ENCODE results near the gene DRD3.

Gene DRD3

GRCh38 chr3:114175204-114175987, 3.5 kb downstream of the DRD3 start:
- no peaks in the 10 kb centered on the region for H3K36me3 ChIP-seq (ENCODE audit: control insufficient read depth, insufficient read depth, low read length)
- no peaks in the 10 kb centered on the region for H3K4me1 ChIP-seq (ENCODE audit: control insufficient read depth, insufficient read depth, low read length)
- no peak overlapping the region for H3K9ac ChIP-seq (ENCODE audit: low read length)
- H3K4me3 ChIP-seq (ENCODE audit: low read length) = no peak overlapping the region
- no peak overlapping the region for H3K27ac ChIP-seq (ENCODE audit: low read depth, low read length)
- no peaks in the 10 kb centered on the region for H3K27me3 ChIP-seq (ENCODE audit: control insufficient read depth, insufficient read depth, low read length)

- H3K4me1 ChIP-seq (ENCODE audit: control insufficient read depth, insufficient read depth, low read length) = no peaks in the 10 kb centered on the region
- H3K4me3 ChIP-seq (ENCODE audit: low read length) = no peak overlapping the region
- no peak overlapping the region for H3K27ac ChIP-seq (ENCODE audit: low read depth, low read length)
- no peak overlapping the region for H3K9ac ChIP-seq (ENCODE audit: low read length)
- no peaks in the 10 kb centered on the region for H3K36me3 ChIP-seq (ENCODE audit: control insufficient read depth, insufficient read depth, low read length)
- no peaks in the 10 kb centered on the region for H3K27me3 ChIP-seq (ENCODE audit: control insufficient read depth, insufficient read depth, low read length)
Measured at GRCh38 chr3:114171677-114172076, 7.2 kb downstream of the DRD3 start.

GRCh38 chr3:114168150-114168549, 10.7 kb downstream of the DRD3 start:
- H3K27me3 ChIP-seq (ENCODE audit: control insufficient read depth, insufficient read depth, low read length) = no peaks in the 10 kb centered on the region
- no peak overlapping the region for H3K4me3 ChIP-seq (ENCODE audit: low read length)
- H3K36me3 ChIP-seq (ENCODE audit: control insufficient read depth, insufficient read depth, low read length) = no peaks in the 10 kb centered on the region
- no peak overlapping the region for H3K27ac ChIP-seq (ENCODE audit: low read depth, low read length)
- no peaks in the 10 kb centered on the region for H3K4me1 ChIP-seq (ENCODE audit: control insufficient read depth, insufficient read depth, low read length)
- H3K9ac ChIP-seq (ENCODE audit: low read length) = no peak overlapping the region

- no peaks in the 10 kb centered on the region for H3K4me1 ChIP-seq (ENCODE audit: control insufficient read depth, insufficient read depth, low read length)
- no peak overlapping the region for H3K27ac ChIP-seq (ENCODE audit: low read depth, low read length)
- no peaks in the 10 kb centered on the region for H3K27me3 ChIP-seq (ENCODE audit: control insufficient read depth, insufficient read depth, low read length)
- no peak overlapping the region for H3K4me3 ChIP-seq (ENCODE audit: low read length)
- no peak overlapping the region for H3K9ac ChIP-seq (ENCODE audit: low read length)
- H3K36me3 ChIP-seq (ENCODE audit: control insufficient read depth, insufficient read depth, low read length) = no peaks in the 10 kb centered on the region
Measured at GRCh38 chr3:114157321-114157720, 21.5 kb downstream of the DRD3 start.

- H3K27me3 ChIP-seq (ENCODE audit: control insufficient read depth, insufficient read depth, low read length) = no peaks in the 10 kb centered on the region
- H3K4me3 ChIP-seq (ENCODE audit: low read length) = no peak overlapping the region
- H3K36me3 ChIP-seq (ENCODE audit: control insufficient read depth, insufficient read depth, low read length) = no peaks in the 10 kb centered on the region
- no peak overlapping the region for H3K27ac ChIP-seq (ENCODE audit: low read depth, low read length)
- no peaks in the 10 kb centered on the region for H3K4me1 ChIP-seq (ENCODE audit: control insufficient read depth, insufficient read depth, low read length)
- H3K9ac ChIP-seq (ENCODE audit: low read length) = no peak overlapping the region
Measured at GRCh38 chr3:114155370-114155821, 23.5 kb downstream of the DRD3 start.

- Histone ChIP-seq H3K4me3 (ENCODE audit: low read length) (no peak overlapping the region), H3K36me3 (ENCODE audit: control insufficient read depth, insufficient read depth, low read length) (no peaks in the 10 kb centered on the region), H3K27me3 (ENCODE audit: control insufficient read depth, insufficient read depth, low read length) (no peaks in the 10 kb centered on the region), H3K27ac (ENCODE audit: low read depth, low read length) (no peak overlapping the region), H3K4me1 (ENCODE audit: control insufficient read depth, insufficient read depth, low read length) (no peaks in the 10 kb centered on the region), H3K9ac (ENCODE audit: low read length) (no peak overlapping the region)
Measured at GRCh38 chr3:114154321-114154821, 24.5 kb downstream of the DRD3 start.

- Histone ChIP-seq H3K36me3 (ENCODE audit: control insufficient read depth, insufficient read depth, low read length) (no peaks in the 10 kb centered on the region), H3K4me1 (ENCODE audit: control insufficient read depth, insufficient read depth, low read length) (no peaks in the 10 kb centered on the region), H3K4me3 (ENCODE audit: low read length) (peak overlapping the region; percentile 73), H3K9ac (ENCODE audit: low read length) (no peak overlapping the region), H3K27me3 (ENCODE audit: control insufficient read depth, insufficient read depth, low read length) (no peaks in the 10 kb centered on the region), H3K27ac (ENCODE audit: low read depth, low read length) (no peak overlapping the region)
Measured at GRCh38 chr3:114152519-114153151, 26.2 kb downstream of the DRD3 start.

GRCh38 chr3:114151091-114151490, 27.8 kb downstream of the DRD3 start:
- no peak overlapping the region for H3K27ac ChIP-seq (ENCODE audit: low read depth, low read length)
- no peak overlapping the region for H3K9ac ChIP-seq (ENCODE audit: low read length)
- no peaks in the 10 kb centered on the region for H3K27me3 ChIP-seq (ENCODE audit: control insufficient read depth, insufficient read depth, low read length)
- H3K4me1 ChIP-seq (ENCODE audit: control insufficient read depth, insufficient read depth, low read length) = no peaks in the 10 kb centered on the region
- H3K36me3 ChIP-seq (ENCODE audit: control insufficient read depth, insufficient read depth, low read length) = no peaks in the 10 kb centered on the region
- no peak overlapping the region for H3K4me3 ChIP-seq (ENCODE audit: low read length)

- Histone ChIP-seq H3K4me3 (ENCODE audit: low read length) (no peak overlapping the region), H3K27me3 (ENCODE audit: control insufficient read depth, insufficient read depth, low read length) (no peaks in the 10 kb centered on the region), H3K4me1 (ENCODE audit: control insufficient read depth, insufficient read depth, low read length) (no peaks in the 10 kb centered on the region), H3K27ac (ENCODE audit: low read depth, low read length) (no peak overlapping the region), H3K36me3 (ENCODE audit: control insufficient read depth, insufficient read depth, low read length) (no peaks in the 10 kb centered on the region), H3K9ac (ENCODE audit: low read length) (no peak overlapping the region)
Measured at GRCh38 chr3:114147251-114147650, 31.6 kb downstream of the DRD3 start.

- Histone ChIP-seq H3K36me3 (ENCODE audit: control insufficient read depth, insufficient read depth, low read length) (no peaks in the 10 kb centered on the region), H3K9ac (ENCODE audit: low read length) (no peak overlapping the region), H3K4me1 (ENCODE audit: control insufficient read depth, insufficient read depth, low read length) (no peaks in the 10 kb centered on the region), H3K27me3 (ENCODE audit: control insufficient read depth, insufficient read depth, low read length) (no peaks in the 10 kb centered on the region), H3K27ac (ENCODE audit: low read depth, low read length) (no peak overlapping the region), H3K4me3 (ENCODE audit: low read length) (no peak overlapping the region)
Measured at GRCh38 chr3:114144909-114145688, 33.8 kb downstream of the DRD3 start.

- H3K27ac ChIP-seq (ENCODE audit: low read depth, low read length) = no peak overlapping the region
Measured at GRCh38 chr3:114143817-114144216, 35.0 kb downstream of the DRD3 start.

GRCh38 chr3:114139836-114140235, 39.0 kb downstream of the DRD3 start:
- no peaks in the 10 kb centered on the region for H3K4me1 ChIP-seq (ENCODE audit: control insufficient read depth, insufficient read depth, low read length)
- H3K27ac ChIP-seq (ENCODE audit: low read depth, low read length) = no peak overlapping the region
- H3K36me3 ChIP-seq (ENCODE audit: control insufficient read depth, insufficient read depth, low read length) = no peaks in the 10 kb centered on the region
- H3K4me3 ChIP-seq (ENCODE audit: low read length) = no peak overlapping the region
- H3K9ac ChIP-seq (ENCODE audit: low read length) = no peak overlapping the region
- H3K27me3 ChIP-seq (ENCODE audit: control insufficient read depth, insufficient read depth, low read length) = no peaks in the 10 kb centered on the region

More at GRCh38 chr3:114143817-114144216, 35.0 kb downstream of the DRD3 start:
- Histone ChIP-seq H3K36me3 (ENCODE audit: control insufficient read depth, insufficient read depth, low read length) (no peaks in the 10 kb centered on the region), H3K4me1 (ENCODE audit: control insufficient read depth, insufficient read depth, low read length) (no peaks in the 10 kb centered on the region), H3K9ac (ENCODE audit: low read length) (no peak overlapping the region), H3K4me3 (ENCODE audit: low read length) (no peak overlapping the region), H3K27me3 (ENCODE audit: control insufficient read depth, insufficient read depth, low read length) (no peaks in the 10 kb centered on the region)
